DOHH2 (cell line): ENCODE data around the gene MYO10.

Experiments used
- CTCF ChIP-seq: fragments of 200-600 bp; sonication (generic); IDR thresholded peaks from one replicate; pipeline ENCODE4 v1.5.1; 2014; ENCODE audit warnings: antibody characterized with exemption, mild to moderate bottlenecking, low read depth, low read length; ENCODE audit not compliant: poor library complexity, severe bottlenecking
- EZH2phosphoT487 ChIP-seq: fragments of 200-600 bp; sonication (generic); IDR thresholded peaks from 2 replicates; pipeline ENCODE4 v1.6.1; 2017; ENCODE audit warnings: borderline replicate concordance, mild to moderate bottlenecking, antibody characterized with exemption, low read length, moderate library complexity, mixed read lengths

DNA sequence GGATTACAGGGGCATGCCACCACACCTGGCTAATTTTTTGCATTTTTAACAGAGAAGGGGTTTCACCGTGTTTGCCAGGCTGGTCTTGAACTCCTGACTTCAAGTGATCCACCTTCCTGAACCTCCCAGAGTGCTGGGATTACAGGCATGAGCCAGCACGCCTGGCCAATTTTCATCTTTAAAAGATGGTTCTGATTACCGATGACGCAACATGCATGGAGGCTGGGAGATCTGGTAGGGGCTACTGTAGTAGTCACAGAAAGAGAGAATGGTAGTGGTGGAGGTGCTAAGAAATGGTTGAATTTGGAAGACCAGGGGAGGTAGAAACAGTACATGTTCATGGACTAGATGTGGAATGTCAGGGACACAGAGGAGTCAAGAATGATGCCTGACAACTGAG lies 296.9 kb downstream of the MYO10 start:
- TF ChIP-seq CTCF (no peak), EZH2phosphoT487 (no peak)
